ENCODE measurements around the gene GATAD2B. TPM values are rescaled to one million over a fixed set of nuclear protein-coding genes. Genes with fewer than 3 reads are reported as not detected.
A peak's percentile ranks its signal among the peaks of the same experiment; 100 is the strongest.

Gene GATAD2B
- total RNA-seq, 4 donors from 2014 or later, result 20.1 to 28.8 (median 21.5) TPM

- peaks cover 6 to 7% of the 10 kb centered on the region in 2 donors for H3K4me1 ChIP-seq
- no peak overlapping the region for H3K27ac ChIP-seq
- intact Hi-C loops (cut with DNase I), result no loop called here
- TF ChIP-seq POLR2A (IDR thresholded peaks at IDR 0.05), result no peak
- no peak for TF ChIP-seq CTCF (IDR thresholded peaks at IDR 0.05)
- no peak for DNase-seq
- H3K4me3 ChIP-seq (replicated peaks in 1 of 3), result no peak overlapping the region
- 95% methylated on average over 2 of the region's 2 CpGs for WGBS, 2 donors
- H3K36me3 ChIP-seq, result no peaks in the 10 kb centered on the region
- no peaks in the 10 kb centered on the region for H3K9me3 ChIP-seq
- H3K27me3 ChIP-seq, result no peaks in the 10 kb centered on the region
Observed at GRCh38 chr1:153857505-153857904, 65.3 kb downstream of the GATAD2B start.

- no peaks in the 10 kb centered on the region for H3K27me3 ChIP-seq
- TF ChIP-seq POLR2A (IDR thresholded peaks at IDR 0.05) (no peak), CTCF (IDR thresholded peaks at IDR 0.05) (no peak)
- DNase-seq, result no peak
- no peaks in the 10 kb centered on the region for H3K36me3 ChIP-seq
- no peak overlapping the region for H3K27ac ChIP-seq
- intact Hi-C loops (cut with DNase I), result no loop called here
- H3K4me3 ChIP-seq (replicated peaks in 1 of 3), result no peak overlapping the region
- peaks cover 13 to 14% of the 10 kb centered on the region in 2 donors for H3K4me1 ChIP-seq
- H3K9me3 ChIP-seq, result no peaks in the 10 kb centered on the region
Observed at GRCh38 chr1:153856763-153857162, 66.0 kb downstream of the GATAD2B start.

GRCh38 chr1:153852170-153852569 is 70.6 kb downstream of the GATAD2B start:
- Histone ChIP-seq H3K4me3 (replicated peaks in 1 of 3) (no peak overlapping the region), H3K27me3 (no peaks in the 10 kb centered on the region), H3K9me3 (no peaks in the 10 kb centered on the region), H3K36me3 (no peaks in the 10 kb centered on the region), H3K27ac (peak overlapping the region in 2 of 3 donors; percentile 7 to 15), H3K4me1 (peaks cover 15 to 25% of the 10 kb centered on the region in 2 donors)
- no peak for TF ChIP-seq CTCF (IDR thresholded peaks at IDR 0.05)
- TF ChIP-seq POLR2A (IDR thresholded peaks at IDR 0.05), result no peak
- 93 to 98% methylated on average over 5 of the region's 5 CpGs for WGBS, 2 donors
- DNase-seq, result no peak
- intact Hi-C loops (cut with DNase I), result no loop called here

- Histone ChIP-seq H3K27ac (no peak overlapping the region), H3K4me3 (replicated peaks in 1 of 3) (no peak overlapping the region), H3K9me3 (no peaks in the 10 kb centered on the region), H3K4me1 (peaks cover 15 to 25% of the 10 kb centered on the region in 2 donors), H3K36me3 (no peaks in the 10 kb centered on the region), H3K27me3 (no peaks in the 10 kb centered on the region)
- WGBS, 2 donors, result 74 to 76% methylated on average over 5 of the region's 5 CpGs
- TF ChIP-seq CTCF (IDR thresholded peaks at IDR 0.05) (no peak), POLR2A (IDR thresholded peaks at IDR 0.05) (no peak)
- no peak for DNase-seq
- intact Hi-C loops (cut with DNase I), result no loop called here
Observed at GRCh38 chr1:153849487-153850185, 73.1 kb downstream of the GATAD2B start.

GRCh38 chr1:153848805-153849204 is 74.0 kb downstream of the GATAD2B start:
- H3K27ac ChIP-seq, result no peak overlapping the region
- 96 to 100% methylated on average over 5 of the region's 5 CpGs for WGBS, 2 donors
- H3K4me3 ChIP-seq (replicated peaks in 1 of 3), result no peak overlapping the region
- H3K36me3 ChIP-seq, result no peaks in the 10 kb centered on the region
- H3K9me3 ChIP-seq, result no peaks in the 10 kb centered on the region
- H3K27me3 ChIP-seq, result no peaks in the 10 kb centered on the region
- TF ChIP-seq CTCF (IDR thresholded peaks at IDR 0.05), result no peak
- no peak for TF ChIP-seq POLR2A (IDR thresholded peaks at IDR 0.05)
- peaks cover 15 to 25% of the 10 kb centered on the region in 2 donors for H3K4me1 ChIP-seq
- intact Hi-C loops (cut with DNase I), result no loop called here
- no peak for DNase-seq

Data from thyroid gland (tissue), 4 donors.